DMS53 treated with DMSO at 0.1 percent for 48 hours (cell line): Measurements from ENCODE around the gene HLA-DQB2.
"Not testable (repeated sequence)": the region's sequence is repeated elsewhere in the genome, so short reads cannot be mapped to it uniquely, and the experiment has no call there.

Experiments used
- DNase-seq: peaks from one replicate; lab custom pipeline; 2025; ENCODE audit not compliant: unreplicated experiment; lab: John Stamatoyannopoulos, UW

Gene HLA-DQB2

DNA sequence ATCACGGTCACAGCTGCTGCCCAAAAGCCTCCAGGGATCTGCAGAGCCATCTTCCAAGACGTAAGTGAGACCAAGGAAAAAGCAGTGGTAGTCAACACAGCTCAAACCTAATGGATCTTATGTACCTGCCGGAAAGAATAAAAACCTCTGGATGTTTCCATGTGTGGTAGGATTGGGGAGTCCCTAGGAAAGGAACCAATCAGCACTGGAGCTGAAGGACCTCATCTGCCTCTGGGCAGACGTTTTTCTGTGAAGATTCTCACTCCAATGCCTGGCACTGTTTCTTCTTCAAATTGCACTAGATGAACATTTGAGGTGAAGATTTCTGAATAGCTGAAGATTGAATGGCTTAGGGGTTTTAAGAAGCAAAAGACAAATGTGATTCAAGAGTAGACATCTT, at the start of gene HLA-DQB2:
TSS of gene HLA-DQB2 (minus strand) at position 112 of the 400 bp plus-strand sequence. CDS start at position 50, 62 bp downstream.
- no peak for DNase-seq

DNA sequence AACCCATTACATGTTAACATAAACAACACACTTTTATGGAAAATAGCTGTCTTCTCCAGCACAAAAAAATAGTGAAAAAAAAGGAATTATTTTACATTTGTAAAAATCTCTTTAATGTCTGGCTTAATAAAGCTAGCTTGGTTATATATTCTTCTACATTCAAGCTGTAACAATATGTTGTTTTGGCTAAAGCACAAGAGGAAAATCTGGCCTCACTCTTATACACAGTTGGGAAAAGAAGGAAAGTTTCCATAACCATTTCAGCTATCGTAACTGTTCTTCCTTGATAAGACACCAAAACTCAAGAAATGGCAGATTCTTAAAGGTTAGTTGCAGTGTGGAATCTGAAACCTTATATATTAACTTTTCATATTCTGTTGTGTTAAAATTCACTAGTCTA, 45.8 kb upstream of the HLA-DQB2 start:
- no peak for DNase-seq

DNA sequence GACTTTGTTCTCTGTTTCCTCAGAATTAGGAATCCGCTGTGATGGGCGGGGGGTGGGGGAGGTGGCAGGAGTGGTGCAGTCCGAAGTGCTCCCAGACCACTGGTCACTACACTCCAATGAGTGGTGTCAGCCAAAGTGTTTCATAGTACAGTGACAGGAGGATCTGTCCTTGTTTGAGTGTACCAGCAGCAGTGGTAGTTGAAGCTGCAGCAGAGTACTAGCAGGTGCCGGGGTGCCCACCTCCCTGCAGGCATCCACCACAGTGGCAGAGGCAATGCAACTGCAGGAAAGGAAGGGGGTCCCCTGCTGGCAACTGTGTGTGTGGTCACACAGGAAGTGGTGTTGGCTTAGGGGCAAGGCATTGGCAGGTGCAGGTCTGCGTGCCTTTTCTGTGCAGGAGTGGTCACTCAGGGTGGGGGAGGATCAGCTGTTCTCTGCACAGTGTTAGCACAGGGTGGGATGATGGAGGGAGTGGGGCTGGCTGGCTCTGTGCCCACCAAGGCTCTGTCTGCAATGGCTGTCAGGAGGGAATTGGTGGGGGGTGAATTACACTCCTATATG, 43.8 kb upstream of the HLA-DQB2 start:
- no peak for DNase-seq

DNA sequence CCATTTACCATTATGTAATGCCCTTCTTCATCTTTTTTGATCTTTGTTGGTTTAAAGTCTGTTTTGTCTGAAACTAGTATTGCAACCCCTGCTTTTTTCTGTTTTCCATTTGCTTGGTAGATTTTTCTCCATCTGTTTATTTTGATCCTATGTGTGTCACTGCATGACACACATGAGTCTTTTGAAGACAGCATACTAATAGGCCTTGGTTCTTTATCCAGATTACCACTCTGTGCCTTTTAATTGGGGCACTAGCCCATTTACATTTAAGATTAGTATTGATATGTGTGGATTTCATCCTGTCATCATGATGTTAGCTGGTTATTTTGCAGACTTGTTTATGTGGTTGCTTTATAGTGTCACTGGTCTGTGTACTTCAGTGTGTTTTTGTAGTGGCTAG, 42.1 kb upstream of the HLA-DQB2 start:
- DNase-seq, result not testable (repeated sequence)

DNA sequence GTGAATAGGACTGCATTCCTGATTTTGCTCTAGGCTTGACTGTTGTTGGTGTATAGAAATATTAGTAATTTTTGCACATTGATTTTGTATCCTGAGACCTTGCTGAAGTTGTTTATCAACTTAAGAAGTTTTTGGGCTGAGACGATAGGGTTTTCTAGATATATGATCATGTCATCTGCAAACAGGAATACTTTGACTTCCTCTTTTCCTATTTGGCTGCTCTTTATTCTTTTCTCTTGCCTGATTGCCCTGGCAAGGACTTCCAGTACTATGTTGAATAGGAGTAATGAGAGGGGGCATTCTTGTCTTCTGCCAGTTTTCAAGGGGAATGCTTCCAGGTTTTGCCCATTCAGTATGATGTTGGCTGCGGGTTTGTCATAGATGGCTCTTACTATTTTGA, 40.1 kb upstream of the HLA-DQB2 start:
- no peak for DNase-seq

DNA sequence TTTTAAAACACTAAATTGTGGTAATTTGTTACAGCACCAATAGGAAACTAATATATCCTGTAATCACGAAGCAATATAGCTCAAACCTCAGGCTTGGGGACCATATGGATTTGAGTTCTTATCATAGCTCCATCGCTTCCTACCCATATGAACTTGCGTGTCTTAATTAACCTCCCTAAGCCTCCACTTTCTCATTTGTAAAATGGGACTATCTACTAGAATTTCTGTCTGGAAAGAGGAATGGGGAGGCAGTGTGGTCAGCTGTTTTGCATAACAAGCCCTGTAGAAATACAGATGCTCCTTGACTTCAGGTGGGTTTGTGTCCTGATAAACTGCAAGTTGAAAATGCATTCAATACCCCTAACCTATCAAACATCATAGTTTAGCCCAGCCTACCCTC, 36.4 kb upstream of the HLA-DQB2 start:
- no peak for DNase-seq

DNA sequence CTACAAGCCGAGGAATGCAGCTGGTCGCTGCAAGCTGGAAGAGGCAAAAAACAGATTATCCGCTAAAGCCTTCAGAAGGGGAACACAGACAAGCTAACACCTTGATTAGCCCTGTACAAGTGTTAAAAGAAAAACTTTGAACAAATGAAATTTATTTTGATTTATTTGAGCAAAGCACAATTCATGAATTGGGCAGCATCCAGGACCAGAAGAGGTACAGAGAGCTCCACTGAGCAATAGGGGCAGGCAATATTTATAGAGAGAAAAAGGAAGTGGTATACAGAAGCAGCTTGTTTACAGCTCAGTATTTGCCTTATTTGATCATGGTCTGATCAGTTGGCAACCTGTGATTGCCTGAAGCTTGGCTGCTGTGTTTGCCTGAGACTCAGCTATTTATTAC, 35.8 kb upstream of the HLA-DQB2 start:
- no peak for DNase-seq

DNA sequence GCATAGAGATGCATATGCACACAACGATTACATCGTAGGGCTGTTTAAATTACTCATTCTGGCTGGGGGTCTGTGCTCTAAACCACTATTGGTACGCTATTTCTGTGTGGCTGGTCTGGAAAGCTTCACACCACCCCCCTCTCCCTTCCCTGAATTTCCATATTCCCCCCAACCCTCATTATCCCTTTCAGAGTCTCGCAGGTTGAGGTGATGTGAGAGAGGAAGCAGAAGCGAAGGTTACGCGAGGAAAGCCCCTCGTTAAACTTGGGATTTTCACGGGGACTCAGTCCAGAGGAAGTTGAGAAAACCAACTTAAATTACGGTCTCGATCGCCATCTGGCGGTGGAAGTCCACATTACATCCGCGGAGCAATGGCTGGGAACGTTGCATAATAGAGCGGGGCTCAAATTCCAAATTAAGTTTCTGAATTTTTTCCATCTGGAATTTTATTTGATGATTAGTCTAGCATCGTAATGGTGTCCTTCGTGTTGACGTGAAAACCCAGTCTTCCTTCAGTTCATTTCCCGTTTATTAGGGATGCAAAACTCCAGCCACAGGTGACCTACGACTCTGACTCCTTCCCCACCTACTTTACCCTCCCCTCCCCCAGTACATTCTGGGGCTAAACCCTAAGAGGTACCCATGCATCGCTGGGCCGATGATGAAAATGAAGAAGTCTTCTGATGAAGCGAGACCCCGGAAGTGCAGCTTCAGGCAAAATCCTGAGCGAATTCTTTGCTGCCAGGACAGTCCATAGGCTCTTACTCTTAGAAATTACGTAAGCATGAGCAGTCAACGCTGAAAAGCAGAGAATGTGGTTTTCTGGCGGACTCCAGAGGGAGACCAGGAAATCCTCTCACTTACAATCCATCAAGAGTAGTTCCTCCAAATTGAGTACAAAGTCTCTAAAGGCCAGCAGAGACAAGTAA, 33.8 kb upstream of the HLA-DQB2 start:
- peak; percentile 10 for DNase-seq

DNA sequence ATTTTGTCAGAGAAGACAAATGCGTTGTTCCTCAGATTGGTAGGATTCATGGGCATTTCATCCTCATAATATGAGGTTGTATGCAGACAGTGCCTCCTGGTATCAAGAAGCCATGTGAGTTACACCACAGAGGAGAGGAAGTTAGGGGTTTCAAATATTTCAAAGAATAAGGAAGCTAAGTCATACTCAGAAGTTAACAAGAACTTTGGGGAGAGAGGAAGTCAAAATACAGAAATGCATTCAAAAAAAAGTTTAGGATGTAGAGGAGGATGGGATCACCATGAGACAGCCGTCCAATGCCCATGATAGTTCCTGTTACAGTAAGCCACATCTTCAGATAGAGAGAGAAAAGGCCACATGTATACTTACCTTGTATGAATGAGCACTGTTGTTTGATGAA, 31.2 kb upstream of the HLA-DQB2 start:
- no peak for DNase-seq

DNA sequence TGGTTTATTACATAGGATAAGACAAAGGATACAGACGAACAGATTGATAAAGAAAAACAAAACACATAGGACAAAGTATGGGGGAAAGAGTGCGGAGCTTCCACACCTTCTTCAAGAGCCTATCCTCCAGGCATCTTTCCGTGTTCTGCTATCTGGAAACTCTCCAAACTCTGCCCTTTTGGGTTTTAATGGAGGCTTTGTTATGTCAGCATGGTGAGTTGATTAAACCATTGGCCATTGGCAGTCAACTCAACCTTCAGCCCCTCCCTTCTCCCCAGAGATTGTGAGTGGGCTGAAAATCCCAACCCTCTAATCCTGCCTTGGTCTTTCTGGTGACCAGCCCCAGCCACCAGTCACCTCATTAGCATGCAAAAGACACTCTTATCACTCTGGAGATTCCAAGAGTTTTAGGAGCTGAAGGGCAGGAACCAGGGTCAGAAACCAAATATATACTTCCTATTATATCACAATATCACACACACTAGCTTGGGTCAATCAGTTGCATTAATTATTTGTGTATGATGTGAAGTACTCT, 29.6 kb upstream of the HLA-DQB2 start:
- no peak for DNase-seq

DNA sequence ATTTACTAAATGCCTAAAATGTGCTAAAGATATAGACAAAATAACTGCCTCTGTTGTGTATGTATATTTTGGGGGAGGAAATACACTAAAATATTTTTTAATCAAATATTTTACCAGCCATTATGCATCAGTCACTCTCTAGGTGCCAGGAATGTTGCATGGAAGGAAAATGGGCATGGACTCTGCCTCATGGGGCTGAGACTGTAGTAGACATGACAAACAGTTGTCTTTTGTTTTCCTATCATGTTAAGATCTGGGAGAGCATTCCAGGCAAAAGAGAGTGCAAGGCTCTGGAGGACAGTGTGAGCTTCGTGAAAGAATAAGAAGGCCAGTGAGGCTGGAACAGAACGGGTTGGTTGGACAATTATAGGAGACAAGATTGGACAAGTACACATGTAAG, 27.0 kb upstream of the HLA-DQB2 start:
- DNase-seq, result no peak

DNA sequence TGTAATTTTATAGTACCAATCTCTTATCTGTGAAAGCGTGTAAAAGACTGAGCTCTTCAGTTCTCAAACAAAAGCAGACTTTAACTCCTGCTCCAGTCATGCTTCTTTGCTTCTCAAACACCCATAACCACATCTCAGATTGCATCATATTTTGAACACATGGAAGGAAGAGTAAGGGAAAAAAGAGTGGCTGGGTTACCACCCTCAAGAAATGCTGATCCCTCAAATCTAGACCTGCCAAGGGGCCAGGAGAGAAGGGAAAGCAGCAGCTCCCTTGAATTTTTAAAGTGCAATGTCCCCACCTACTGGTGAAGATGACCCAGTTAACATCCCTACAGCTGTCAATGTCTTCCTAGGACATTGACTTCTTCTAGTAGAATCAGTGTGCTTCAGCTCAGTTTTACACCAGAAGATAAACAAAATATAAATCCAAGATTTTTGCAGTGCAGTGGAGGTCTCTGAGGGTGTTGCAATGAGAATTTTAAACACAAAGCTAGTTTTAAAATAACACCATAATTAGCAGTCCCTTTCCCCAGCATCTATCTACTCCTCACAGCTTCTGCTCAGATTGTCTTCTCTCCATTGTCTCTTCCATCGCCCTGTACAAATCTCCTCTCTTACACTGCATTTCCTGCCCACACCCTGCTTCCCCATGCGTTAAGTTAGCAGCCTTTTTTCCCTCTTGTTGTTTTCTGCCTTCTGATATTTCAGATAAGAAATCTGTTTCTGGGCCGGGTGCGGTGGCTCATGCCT, 22.6 kb upstream of the HLA-DQB2 start:
- DNase-seq, result peak; percentile 89

DNA sequence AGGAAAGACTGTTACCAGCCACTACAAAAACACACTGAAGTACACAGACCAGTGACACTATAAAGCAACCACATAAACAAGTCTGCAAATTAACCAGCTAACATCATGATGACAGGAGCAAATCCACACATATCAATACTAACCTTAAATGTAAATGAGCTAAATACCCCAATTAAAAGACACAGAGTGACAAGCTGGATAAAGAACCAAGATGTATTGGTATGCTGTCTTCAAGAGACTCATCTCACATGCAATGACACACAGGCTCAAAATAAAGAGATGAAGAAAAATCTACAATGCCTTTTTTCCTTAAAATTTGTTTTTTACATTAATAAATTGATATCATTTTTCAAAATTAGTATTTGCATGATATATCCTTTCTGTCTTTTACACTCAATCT, 19.6 kb upstream of the HLA-DQB2 start:
- not testable (repeated sequence) for DNase-seq

DNA sequence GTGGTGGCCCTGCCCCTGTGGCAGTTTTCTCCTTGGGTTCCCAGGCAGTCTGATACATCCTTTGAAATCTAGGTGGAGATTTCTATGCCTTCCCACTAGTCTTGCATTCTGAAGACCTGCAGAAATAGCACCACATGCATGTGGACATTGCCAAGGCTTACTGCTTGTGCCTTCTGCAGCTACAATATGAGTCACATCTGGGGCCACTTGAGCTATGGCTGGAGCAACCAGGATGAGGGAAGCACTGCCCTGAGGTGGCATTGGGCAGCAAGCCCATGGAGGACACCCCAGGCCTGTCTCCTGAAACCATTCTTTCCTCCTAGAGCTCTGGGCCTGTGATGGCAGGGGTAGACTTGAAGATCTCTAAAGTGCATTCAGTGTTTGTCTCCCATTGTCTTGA, 15.7 kb upstream of the HLA-DQB2 start:
- DNase-seq, result no peak

DNA sequence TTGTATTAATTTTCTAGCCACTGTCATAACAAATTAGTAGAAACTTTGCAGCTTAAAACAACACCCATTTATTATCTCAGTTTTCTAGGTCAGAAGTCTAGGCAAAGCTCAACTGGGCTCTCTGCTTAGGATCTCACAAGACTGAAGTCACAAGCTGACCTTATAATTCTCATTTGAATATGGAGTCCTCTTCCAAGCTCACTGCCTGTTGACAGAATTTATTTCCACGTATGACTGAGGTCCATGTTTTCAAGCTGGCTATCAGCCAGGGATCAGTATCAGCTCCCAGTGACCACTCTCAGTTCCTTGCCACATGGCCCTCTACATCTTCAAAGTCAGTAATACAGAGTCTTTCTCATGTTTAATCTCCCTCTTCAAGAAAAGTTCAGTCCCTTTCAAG, 11.7 kb upstream of the HLA-DQB2 start:
- DNase-seq, result no peak

DNA sequence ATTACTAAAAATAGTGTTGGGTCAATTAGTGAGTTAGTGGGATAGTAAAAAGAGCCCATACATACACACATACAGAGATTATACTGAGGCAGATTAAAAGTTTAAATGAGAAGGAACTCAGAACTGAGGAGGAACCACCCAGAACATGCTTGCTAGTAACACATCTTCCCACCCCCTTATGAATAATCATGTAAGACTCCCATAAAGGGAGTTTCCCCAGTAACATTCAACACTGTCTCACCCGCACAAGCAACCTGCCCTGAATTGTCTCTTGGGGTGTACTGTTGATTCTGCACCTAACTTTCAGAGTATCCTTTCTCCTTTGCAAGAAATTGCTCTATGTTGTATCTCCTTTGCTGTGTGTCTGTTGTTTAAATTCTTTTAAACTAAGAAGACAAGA, 11.1 kb upstream of the HLA-DQB2 start:
- no peak for DNase-seq

DNA sequence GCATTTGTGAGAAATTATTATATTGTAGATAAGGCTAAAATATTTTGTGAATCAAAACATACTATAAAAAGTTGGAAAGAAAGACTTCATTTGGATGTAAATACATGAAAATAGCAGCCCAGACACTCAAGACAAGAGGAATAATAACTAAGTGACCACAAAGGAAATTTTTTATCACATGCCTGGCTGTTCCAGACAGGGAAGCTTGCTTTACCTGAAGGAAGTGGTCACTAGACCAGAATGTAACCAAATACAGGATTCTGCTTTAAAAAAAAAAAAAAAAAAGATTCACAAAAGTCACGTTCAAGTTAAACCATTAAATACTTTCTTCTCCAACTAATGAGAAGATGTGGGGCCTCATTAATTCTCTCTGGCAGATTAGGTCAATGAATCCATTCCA, 9.3 kb upstream of the HLA-DQB2 start:
- DNase-seq, result no peak

DNA sequence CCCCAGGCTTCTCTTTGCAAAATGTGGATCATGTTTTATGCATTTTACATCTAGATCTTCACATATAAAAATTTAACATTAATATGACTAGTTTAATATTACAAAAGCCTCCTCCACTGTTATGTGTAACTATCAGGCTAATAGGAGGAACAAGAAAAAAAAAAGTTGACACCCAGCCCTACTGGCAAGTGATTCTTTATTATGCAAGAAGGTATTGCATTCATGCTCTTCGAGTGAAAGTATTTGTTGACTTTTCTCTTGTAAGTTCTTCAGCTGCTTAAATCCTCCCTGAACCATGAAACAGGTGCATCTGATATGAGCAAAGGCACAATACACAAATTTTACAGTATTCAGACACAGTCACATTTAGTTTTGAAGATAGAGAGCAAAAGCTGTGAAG, 716 bp upstream of the HLA-DQB2 start:
- DNase-seq, result peak; percentile 85

DNA sequence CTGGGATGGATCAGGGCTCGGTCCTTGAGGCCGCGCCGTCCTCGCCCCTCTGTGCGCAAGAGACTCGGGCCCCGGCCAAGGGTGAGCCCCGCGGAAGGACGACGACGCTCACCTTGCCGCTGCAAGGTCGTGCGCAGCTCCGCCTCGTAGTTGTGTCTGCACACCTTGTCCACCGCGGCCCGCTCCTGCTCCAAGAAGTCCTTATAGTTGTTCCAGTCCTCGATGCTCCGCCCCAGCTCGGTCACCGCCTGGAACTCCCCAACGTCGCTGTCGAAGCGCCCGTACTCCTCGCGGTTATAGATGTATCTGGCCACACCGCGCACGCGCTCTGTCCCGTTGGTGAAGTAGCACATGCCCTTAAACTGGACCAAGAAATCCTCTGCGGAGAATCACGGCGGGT, 1.8 kb downstream of the HLA-DQB2 start:
- no peak for DNase-seq

DNA sequence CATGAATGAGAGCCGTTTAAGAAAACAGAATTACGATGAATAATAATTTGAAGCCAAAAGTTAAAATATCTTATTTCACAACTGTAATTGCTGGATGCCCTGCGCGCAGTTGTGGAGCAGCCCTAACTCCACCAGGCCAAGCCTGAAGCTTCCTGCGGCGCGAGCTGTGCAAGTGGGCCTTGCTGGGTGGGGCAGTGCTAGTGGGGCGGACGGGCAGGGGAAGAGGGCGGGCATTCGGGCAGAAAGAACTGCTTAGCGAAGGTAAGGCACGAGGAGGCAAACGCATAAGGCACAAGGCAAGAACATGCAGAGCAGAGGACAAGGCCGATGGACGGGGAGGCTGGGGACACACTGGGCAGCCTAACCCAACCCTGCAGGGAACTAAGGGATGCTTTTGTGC, 2.3 kb downstream of the HLA-DQB2 start:
- DNase-seq, result no peak

DNA sequence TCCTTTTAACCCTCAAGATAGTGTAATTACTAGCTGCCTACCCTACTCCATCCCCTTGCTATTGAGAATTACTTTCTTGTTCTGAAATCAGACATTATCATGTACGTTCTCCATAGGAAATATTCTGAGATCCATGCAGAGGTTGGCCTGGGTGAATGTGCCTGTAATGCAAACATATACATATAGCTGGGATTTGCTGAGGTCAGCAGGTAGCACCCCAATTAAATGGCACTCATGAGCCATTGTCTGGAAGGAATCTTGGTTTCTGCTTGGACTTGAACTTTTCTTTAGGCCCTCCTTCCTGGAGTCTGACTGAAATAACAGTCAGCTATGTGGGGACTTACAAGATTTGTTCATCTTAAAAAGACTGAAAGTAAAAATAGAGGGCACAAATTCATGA, 3.7 kb downstream of the HLA-DQB2 start:
- no peak for DNase-seq

DNA sequence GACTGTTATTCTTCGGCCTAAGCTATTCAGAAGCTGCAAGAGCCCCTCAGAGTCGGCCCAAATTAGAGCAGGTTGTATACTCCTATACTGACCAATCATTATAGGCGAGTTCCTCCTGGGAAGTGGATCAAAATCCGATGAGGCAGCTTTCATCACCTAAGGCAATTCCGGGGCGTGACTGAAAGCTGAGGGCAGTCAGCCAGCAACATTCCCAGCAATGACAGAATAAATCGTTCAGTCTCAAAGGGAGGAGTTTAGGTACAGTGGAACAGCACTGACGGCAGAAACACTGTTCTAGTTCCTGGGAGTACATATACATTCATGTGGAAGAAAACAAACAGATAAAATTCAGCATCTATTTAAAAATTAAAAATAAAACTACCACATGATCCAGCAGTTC, 10.8 kb downstream of the HLA-DQB2 start:
- no peak for DNase-seq
